Measurements from ENCODE around the gene CEACAM18.
"Not testable (repeated sequence)": the region's sequence is repeated elsewhere in the genome, so short reads cannot be mapped to it uniquely, and the experiment has no call there.

The CEACAM18 gene

DNA sequence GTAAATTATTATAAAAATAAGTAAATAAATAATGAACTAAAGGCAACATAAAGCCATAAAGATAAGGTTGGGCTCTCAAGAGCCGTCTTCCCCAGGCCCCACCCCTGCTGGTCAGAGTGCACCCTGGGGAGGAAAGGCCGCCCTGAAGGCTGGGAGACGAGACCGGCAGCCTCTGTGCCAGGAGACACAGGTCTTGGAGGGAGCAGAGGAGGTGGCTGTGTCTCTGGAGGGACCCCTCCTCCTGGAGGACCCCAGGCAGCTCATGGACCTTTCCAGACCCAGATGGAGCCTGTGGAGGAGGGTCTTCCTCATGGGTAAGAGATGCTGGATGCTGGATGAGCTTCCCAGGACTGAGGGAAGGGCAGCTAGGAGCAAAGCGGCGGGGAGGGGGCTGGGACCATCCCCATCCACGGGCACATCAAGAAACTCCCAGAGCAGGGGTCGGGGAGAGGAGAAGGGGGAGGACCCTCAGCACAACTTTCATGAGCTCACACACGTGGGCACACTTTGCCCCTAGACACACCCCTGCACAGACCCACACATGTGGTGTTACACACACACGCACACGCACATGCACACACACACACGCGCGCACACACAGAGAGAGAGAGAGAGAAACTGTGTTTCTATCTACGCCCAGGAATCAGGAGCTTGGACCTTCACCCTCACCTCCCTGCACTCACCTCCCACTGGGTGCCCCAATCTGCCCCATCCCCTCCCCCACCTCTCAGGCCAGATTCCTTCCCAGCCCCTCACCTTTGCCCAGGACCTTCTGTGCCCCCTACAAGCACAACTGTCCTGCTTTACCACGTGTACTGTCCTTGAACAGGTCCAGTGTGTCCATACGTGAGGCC is at the start of gene CEACAM18:
CEACAM18 (plus strand) TSS at position 159 of the 854 bp plus-strand sequence.
- in situ Hi-C loops (cut with MboI; ENCODE audit: low sequenced_read_pairs): no loop called here
- H3K27me3 ChIP-seq (ENCODE audit: low read depth): no peaks in the 10 kb centered on the region

DNA sequence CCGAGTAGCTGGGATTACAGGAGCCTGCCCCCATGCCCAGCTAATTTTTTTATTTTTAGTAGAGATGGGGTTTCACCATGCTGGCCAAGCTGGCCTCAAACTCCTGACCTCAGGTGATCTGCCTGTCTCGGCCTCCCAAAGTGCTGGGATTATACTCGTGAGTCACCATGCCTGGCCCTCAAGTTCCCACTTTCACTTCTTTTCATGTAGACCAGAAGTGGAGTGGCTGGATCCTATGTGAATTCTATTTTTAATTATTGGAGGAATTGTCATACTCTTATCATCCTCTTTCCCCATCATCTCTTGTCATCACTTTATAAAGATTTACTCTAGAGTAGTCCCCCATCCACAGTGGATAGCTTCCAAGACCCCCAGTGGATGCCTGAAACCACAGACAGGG is 48.1 kb upstream of the CEACAM18 start:
- in situ Hi-C loops (cut with MboI; ENCODE audit: low sequenced_read_pairs): no loop called here

More for the DNA sequence above, at the start of gene CEACAM18:
- no peaks in the 10 kb centered on the region for H3K9me3 ChIP-seq
- DNase-seq (ENCODE audit: low spot score in 2 of 2): no peak
- no peak within 1 kb of the TSS for H3K4me3 ChIP-seq
- H3K4me1 ChIP-seq: no peaks in the 10 kb centered on the region
- no peaks in the 10 kb centered on the region for H3K36me3 ChIP-seq (replicated peaks)

DNA sequence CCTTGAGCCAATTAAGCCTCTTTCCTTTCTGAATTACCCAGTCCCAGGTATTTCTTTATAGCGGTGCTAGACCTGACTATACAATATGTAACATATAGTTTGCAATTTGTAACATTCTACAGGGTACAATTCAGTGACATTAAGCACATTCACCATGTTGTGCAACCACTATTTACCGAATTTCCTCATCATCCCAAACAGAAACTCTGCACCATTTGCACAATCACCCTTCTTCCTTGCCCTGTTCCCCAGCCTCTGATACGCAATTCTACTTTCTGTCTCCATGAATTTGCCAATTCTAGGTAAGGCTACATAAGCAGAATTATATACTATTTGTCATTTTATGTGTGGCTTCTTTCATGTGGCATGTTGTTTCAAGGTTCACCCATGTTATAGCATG is 47.2 kb upstream of the CEACAM18 start:
- no peak for DNase-seq (ENCODE audit: low spot score in 2 of 2)

More for the DNA sequence above, 48.1 kb upstream of the CEACAM18 start:
- H3K27me3 ChIP-seq (ENCODE audit: low read depth): no peaks in the 10 kb centered on the region
- no peaks in the 10 kb centered on the region for H3K36me3 ChIP-seq (replicated peaks)
- H3K4me3 ChIP-seq: no peak overlapping the region
- H3K9me3 ChIP-seq: no peaks in the 10 kb centered on the region
- H3K4me1 ChIP-seq: no peaks in the 10 kb centered on the region
- DNase-seq (ENCODE audit: low spot score in 2 of 2): no peak

DNA sequence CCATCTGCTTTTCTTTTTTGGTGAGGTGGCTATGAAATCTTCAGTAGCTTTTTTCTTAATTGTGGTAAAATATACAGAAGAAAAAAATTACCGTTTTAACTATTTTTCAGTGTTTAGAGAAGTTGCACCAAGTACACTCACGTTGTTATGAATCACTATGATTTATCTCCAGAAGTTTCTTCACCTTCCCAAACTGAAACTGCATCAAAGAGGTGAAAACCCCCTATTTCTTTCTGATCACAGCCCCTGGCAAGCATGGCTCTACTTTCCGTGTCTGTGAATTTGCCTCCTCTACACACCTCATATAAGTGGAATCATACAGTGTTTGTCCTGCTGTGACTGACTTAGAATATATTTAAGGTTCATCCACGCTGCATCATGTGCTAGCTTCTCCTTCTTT is 45.3 kb upstream of the CEACAM18 start:
- no peaks in the 10 kb centered on the region for H3K36me3 ChIP-seq (replicated peaks)
- no peak overlapping the region for H3K4me3 ChIP-seq
- in situ Hi-C loops (cut with MboI; ENCODE audit: low sequenced_read_pairs): no loop called here
- DNase-seq (ENCODE audit: low spot score in 2 of 2): no peak
- H3K4me1 ChIP-seq: no peaks in the 10 kb centered on the region
- H3K27me3 ChIP-seq (ENCODE audit: low read depth): no peaks in the 10 kb centered on the region
- H3K9me3 ChIP-seq: no peaks in the 10 kb centered on the region

More for the DNA sequence above, 47.2 kb upstream of the CEACAM18 start:
- Histone ChIP-seq H3K4me1 (no peaks in the 10 kb centered on the region), H3K9me3 (no peaks in the 10 kb centered on the region), H3K36me3 (replicated peaks) (no peaks in the 10 kb centered on the region), H3K4me3 (no peak overlapping the region), H3K27me3 (ENCODE audit: low read depth) (no peaks in the 10 kb centered on the region)
- in situ Hi-C loops (cut with MboI; ENCODE audit: low sequenced_read_pairs): no loop called here

DNA sequence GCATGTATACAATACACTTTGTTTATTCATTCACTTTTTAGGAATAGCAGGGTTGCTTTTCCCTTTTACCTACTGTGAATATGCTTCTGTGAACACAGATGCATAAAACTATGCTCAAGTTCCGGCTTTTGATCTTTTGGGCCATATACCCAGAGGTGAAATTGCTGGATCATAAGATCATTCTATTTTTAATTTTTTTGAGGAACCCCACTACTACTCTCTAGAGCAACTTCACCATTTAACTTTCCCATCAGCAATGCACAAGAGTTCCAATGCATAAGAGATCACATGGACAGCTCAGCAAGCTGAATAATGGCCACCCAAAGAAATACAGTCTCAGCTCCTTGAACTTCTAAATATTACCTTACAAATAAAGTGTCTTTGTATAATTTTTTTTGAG is 43.9 kb upstream of the CEACAM18 start:
- Histone ChIP-seq H3K9me3 (no peaks in the 10 kb centered on the region), H3K27me3 (ENCODE audit: low read depth) (no peaks in the 10 kb centered on the region), H3K4me1 (no peaks in the 10 kb centered on the region), H3K36me3 (replicated peaks) (no peaks in the 10 kb centered on the region), H3K4me3 (no peak overlapping the region)
- DNase-seq (ENCODE audit: low spot score in 2 of 2): no peak
- in situ Hi-C loops (cut with MboI; ENCODE audit: low sequenced_read_pairs): no loop called here

DNA sequence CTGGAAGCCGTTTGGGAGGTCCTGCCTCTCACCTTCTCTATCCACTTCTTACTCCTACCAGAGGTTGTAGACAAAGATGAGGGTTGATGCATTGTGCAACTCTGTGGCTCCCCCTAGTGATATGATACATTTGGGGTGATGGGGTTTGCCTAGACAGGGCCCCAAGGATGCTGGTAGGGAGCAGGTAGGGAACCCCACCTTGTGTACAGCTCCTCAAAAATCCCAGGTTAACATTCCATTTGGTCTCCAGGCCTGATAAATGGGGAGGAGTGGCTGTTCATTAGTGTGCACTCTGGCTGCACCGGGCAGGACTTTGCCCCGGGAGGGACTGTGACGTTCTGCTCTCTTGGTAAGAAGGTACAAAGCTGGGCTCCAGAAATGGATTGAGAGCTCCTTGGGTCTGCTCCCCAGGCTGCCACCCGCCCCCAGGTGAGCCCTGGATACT is 39.3 kb upstream of the CEACAM18 start:
- in situ Hi-C loops (cut with MboI; ENCODE audit: low sequenced_read_pairs): no loop called here
- Histone ChIP-seq H3K4me3 (no peak overlapping the region), H3K27me3 (ENCODE audit: low read depth) (peaks cover 24% of the 10 kb centered on the region), H3K9me3 (no peaks in the 10 kb centered on the region), H3K36me3 (replicated peaks) (no peaks in the 10 kb centered on the region), H3K4me1 (no peaks in the 10 kb centered on the region)
- no peak for DNase-seq (ENCODE audit: low spot score in 2 of 2)

DNA sequence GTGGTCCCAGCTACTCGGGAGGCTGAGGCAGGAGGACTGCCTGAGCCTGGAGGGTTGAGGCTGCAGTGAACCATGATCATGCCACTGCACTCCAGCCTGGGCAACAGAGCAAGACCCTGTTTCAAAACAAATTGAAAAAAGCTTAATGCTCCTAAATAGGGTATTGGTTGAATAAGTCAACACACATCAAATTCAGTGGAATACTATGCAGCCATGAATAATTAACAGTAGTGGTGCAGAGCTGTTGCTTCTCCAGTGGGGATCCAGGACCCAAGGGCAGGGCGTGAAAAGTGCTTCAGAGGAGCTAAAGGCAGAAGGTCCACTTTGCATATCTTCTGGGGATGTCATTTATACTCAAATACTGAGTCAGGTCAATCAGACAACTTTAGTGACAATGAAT is 38.3 kb upstream of the CEACAM18 start:
- peaks cover 24% of the 10 kb centered on the region for H3K27me3 ChIP-seq (ENCODE audit: low read depth)
- in situ Hi-C loops (cut with MboI; ENCODE audit: low sequenced_read_pairs): no loop called here
- H3K4me3 ChIP-seq: no peak overlapping the region
- H3K36me3 ChIP-seq (replicated peaks): no peaks in the 10 kb centered on the region
- H3K4me1 ChIP-seq: no peaks in the 10 kb centered on the region
- DNase-seq (ENCODE audit: low spot score in 2 of 2): no peak
- no peaks in the 10 kb centered on the region for H3K9me3 ChIP-seq

DNA sequence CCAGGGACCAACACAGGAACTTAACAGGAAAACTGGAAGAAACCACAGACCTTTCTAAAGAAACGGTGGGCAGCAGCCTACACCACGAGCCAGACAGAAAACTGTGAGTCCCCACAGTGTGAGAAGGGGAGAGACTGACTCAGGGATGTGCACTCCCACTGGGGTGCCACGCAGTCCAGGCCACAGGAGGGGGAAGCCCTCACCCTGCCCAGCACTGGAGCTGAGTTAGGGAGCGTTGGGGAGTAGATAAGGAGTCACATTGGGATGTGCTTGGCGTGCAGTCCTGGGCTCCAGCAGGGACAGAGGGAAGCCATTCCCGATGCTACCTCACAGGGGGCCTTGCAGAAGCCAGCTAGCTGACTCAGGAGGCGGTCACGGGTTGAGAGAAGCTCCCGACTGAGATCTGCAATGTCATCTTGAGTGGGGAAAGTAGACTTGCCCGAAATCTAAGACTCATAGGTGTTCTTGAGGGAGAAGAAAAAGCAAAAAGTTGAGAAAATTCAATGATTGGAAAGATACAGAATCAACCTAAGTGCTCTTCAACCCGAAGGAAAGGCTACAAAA is 37.4 kb upstream of the CEACAM18 start:
- no peak overlapping the region for H3K4me3 ChIP-seq

DNA sequence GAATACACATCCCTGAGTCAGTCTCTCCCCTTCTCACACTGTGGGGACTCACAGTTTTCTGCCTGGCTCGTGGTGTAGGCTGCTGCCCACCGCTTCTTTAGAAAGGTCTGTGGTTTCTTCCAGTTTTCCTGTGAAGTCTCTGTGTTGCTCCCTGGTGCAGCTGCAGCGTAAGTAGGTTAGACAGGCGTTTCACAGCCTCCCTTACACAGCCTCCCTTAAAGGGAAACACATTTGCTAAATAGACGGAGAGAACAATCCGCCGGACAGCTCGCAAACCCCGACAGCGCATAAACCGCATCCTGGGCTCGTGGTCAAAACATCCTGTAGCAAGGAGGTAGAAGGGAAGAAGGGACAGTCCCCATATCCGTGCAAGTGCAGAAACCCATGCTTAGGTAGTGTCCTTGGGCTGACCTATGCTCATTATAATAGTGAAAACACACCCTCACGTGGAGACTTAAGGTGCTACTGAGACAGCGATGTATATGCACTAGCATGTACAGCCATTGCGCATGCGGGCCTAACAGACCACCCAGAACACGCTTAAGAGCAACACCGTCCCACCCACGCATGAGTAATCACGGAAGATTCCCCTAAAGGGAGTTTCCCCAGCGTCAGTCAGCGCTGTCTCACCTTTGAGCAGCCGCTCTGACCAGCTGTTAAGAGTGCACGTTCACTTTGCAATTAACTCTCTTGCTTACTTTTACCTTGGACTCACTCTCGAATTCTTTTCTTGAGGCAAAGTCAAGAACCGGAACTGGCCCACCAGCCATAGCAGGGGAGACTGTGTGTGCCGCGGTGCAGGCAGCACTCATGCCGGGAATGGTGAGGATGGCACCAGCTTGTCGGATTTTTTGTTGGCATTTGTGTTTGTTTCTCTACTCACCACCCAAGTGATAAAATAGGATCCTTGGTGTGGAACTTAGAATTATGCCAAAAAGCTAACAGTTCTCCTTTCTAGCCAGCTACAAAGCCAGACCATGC is 36.6 kb upstream of the CEACAM18 start:
- Histone ChIP-seq H3K4me3 (no peak overlapping the region), H3K36me3 (replicated peaks) (no peaks in the 10 kb centered on the region), H3K4me1 (no peaks in the 10 kb centered on the region), H3K27me3 (ENCODE audit: low read depth) (peaks cover 24% of the 10 kb centered on the region), H3K9me3 (no peaks in the 10 kb centered on the region)
- DNase-seq (ENCODE audit: low spot score in 2 of 2): no peak
- in situ Hi-C loops (cut with MboI; ENCODE audit: low sequenced_read_pairs): no loop called here

More for the DNA sequence above, 37.4 kb upstream of the CEACAM18 start:
- no peak for DNase-seq (ENCODE audit: low spot score in 2 of 2)
- no peaks in the 10 kb centered on the region for H3K9me3 ChIP-seq
- H3K27me3 ChIP-seq (ENCODE audit: low read depth): peaks cover 24% of the 10 kb centered on the region
- H3K4me1 ChIP-seq: no peaks in the 10 kb centered on the region
- in situ Hi-C loops (cut with MboI; ENCODE audit: low sequenced_read_pairs): no loop called here
- no peaks in the 10 kb centered on the region for H3K36me3 ChIP-seq (replicated peaks)

DNA sequence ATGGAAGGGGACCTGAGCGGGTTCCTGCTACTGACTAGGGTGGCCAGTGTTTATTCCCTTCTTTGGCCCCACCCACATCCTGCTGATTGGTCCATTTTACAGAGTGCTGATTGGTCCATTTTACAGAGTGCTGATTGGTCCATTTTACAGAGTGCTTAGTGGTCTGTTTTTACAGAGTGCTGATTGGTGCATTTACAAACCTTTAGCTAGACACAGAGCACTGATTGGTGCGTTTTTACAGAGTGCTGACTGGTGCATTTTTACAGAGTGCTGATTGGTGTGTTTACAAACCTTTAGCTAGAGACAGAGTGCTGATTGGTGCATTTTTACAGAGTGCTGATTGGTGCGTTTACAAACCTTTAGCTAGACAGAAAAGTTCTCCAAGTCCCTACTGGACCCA is 30.8 kb upstream of the CEACAM18 start:
- in situ Hi-C loops (cut with MboI; ENCODE audit: low sequenced_read_pairs): not testable (repeated sequence)

DNA sequence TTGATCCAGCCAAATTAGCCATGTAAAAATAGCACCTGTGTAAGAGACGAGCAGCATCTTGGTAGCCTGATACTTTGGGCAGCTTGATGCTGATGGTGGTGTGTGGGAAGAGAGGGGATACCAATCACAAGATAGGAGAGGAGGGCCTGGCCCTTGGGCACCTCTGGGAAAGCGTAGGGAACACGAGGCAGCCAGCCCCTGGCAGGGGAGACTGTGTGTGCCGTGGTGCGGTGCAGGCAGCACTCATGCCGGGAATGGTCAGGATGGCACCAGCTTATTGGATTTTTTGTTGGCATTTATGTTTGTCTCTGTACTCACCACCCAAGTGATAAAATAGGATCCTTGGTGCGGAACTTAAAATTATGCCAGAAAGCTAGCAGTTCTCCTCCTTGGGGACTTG is 30.3 kb upstream of the CEACAM18 start:
- Histone ChIP-seq H3K4me1 (no peaks in the 10 kb centered on the region), H3K9me3 (no peaks in the 10 kb centered on the region), H3K36me3 (replicated peaks) (no peaks in the 10 kb centered on the region), H3K27me3 (ENCODE audit: low read depth) (peaks cover 3% of the 10 kb centered on the region), H3K4me3 (no peak overlapping the region)
- in situ Hi-C loops (cut with MboI; ENCODE audit: low sequenced_read_pairs): no loop called here
- DNase-seq (ENCODE audit: low spot score in 2 of 2): no peak

More for the DNA sequence above, 30.8 kb upstream of the CEACAM18 start:
- not testable (repeated sequence) for DNase-seq (ENCODE audit: low spot score in 2 of 2); H3K4me1 ChIP-seq; H3K4me3 ChIP-seq; H3K36me3 ChIP-seq (replicated peaks); H3K27me3 ChIP-seq (ENCODE audit: low read depth); H3K9me3 ChIP-seq

DNA sequence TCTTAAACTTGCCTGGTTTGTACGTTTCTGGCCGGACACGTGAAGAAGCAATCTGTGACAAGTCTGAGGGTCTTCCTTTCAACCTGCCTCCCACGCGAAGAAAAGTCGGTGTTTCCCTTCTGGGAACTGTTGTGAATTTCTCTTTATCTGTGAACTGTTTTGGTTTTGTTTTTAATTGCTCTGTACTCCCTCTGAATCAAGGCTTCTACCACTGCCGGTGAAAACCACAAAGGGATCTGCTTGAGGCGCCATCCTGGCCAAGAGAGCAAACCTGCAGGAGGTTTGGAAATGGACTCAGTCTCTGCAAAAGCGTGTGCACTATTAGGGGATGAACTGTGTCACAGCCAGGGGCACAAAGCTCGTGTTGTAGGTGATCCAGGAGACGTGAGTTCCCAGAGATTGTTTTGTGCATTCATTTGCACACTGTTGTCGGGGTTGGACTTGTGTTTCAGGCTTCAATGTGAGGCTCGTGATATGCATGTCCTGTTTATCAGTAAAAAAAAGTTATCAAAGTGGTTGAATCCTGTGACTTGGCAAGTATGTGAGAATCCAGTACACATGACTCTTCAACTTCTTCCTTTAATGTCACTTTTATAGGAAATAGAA is 29.8 kb upstream of the CEACAM18 start:
- Histone ChIP-seq H3K4me3 (no peak overlapping the region), H3K9me3 (no peaks in the 10 kb centered on the region), H3K4me1 (no peaks in the 10 kb centered on the region), H3K27me3 (ENCODE audit: low read depth) (peaks cover 3% of the 10 kb centered on the region), H3K36me3 (replicated peaks) (no peaks in the 10 kb centered on the region)
- in situ Hi-C loops (cut with MboI; ENCODE audit: low sequenced_read_pairs): no loop called here
- DNase-seq (ENCODE audit: low spot score in 2 of 2): no peak

DNA sequence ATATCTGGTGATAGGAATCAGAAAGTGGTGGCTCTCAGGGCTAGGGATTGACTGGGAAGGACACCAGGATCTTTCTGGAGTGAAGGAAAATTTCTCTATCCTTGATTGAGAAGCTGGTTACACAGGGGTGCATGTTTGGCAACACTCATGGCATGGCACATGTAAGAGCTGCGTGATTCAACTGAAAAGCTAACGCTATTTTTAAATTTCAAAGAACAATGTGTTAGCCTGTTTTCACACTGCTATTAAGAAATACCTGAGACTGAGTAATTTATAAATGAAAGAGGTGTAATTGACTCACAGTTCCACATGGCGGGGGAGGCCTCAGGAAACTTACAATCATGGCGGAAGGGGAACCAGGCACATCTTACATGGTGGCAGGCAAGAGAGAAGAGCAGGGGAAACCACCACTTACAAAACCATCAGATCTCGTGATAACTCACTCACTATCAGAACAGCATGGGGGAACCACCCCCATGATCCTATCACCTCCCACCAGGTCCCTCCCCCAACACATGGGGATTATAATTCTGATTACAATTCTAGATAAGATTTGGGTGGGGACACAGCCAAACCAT is 27.5 kb upstream of the CEACAM18 start:
- no peaks in the 10 kb centered on the region for H3K4me1 ChIP-seq
- H3K36me3 ChIP-seq (replicated peaks): no peaks in the 10 kb centered on the region
- no peaks in the 10 kb centered on the region for H3K9me3 ChIP-seq
- DNase-seq (ENCODE audit: low spot score in 2 of 2): no peak
- peaks cover 3% of the 10 kb centered on the region for H3K27me3 ChIP-seq (ENCODE audit: low read depth)
- H3K4me3 ChIP-seq: no peak overlapping the region
- in situ Hi-C loops (cut with MboI; ENCODE audit: low sequenced_read_pairs): loop anchor here (25.0 kb wide), 1 partner anchor 211 kb away; no protein-coding TSS in a partner anchor

All from HAP-1 (cell line).